ENCODE measurements around the gene SYT3.

SYT3 gene

GRCh38 chr19:50664204-50664603 lies 24.5 kb upstream of the SYT3 start:
- H3K27me3 ChIP-seq (replicated peaks; ENCODE audit: control insufficient read depth, insufficient read depth, low read length): no peaks in the 10 kb centered on the region; the same call in 1 of the 2 replicates
- no peak for TF ChIP-seq CTCF (IDR thresholded peaks at IDR 0.05; ENCODE audit: insufficient read depth, low read length, poor library complexity, severe bottlenecking)

GRCh38 chr19:50663482-50663790 lies 23.8 kb upstream of the SYT3 start:
- no peak overlapping the region for H3K4me3 ChIP-seq (replicated peaks; ENCODE audit: low read depth, low read length)
- TF ChIP-seq CTCF (IDR thresholded peaks at IDR 0.05; ENCODE audit: insufficient read depth, low read length, poor library complexity, severe bottlenecking): no peak
- DNase-seq (ENCODE audit: extremely low read depth, insufficient read length): no peak
- peaks cover 2% of the 10 kb centered on the region for H3K27me3 ChIP-seq (replicated peaks; ENCODE audit: control insufficient read depth, insufficient read depth, low read length)
- no peaks in the 10 kb centered on the region for H3K36me3 ChIP-seq (ENCODE audit: control insufficient read depth, insufficient read depth, low read length)

More at GRCh38 chr19:50664204-50664603, 24.5 kb upstream of the SYT3 start:
- H3K36me3 ChIP-seq (ENCODE audit: control insufficient read depth, insufficient read depth, low read length): no peaks in the 10 kb centered on the region
- DNase-seq (ENCODE audit: extremely low read depth, insufficient read length): no peak
- no peak overlapping the region for H3K4me3 ChIP-seq (replicated peaks; ENCODE audit: low read depth, low read length)

GRCh38 chr19:50662651-50663481 lies 23.2 kb upstream of the SYT3 start:
- Histone ChIP-seq H3K36me3 (ENCODE audit: control insufficient read depth, insufficient read depth, low read length) (no peaks in the 10 kb centered on the region), H3K27me3 (replicated peaks; ENCODE audit: control insufficient read depth, insufficient read depth, low read length) (peaks cover 2% of the 10 kb centered on the region), H3K4me3 (replicated peaks; ENCODE audit: low read depth, low read length) (no peak overlapping the region)
- DNase-seq (ENCODE audit: extremely low read depth, insufficient read length): no peak
- no peak for TF ChIP-seq CTCF (IDR thresholded peaks at IDR 0.05; ENCODE audit: insufficient read depth, low read length, poor library complexity, severe bottlenecking)

- no peaks in the 10 kb centered on the region for H3K36me3 ChIP-seq (ENCODE audit: control insufficient read depth, insufficient read depth, low read length)
- TF ChIP-seq CTCF (IDR thresholded peaks at IDR 0.05; ENCODE audit: insufficient read depth, low read length, poor library complexity, severe bottlenecking): no peak
- DNase-seq (ENCODE audit: extremely low read depth, insufficient read length): no peak
- H3K4me3 ChIP-seq (replicated peaks; ENCODE audit: low read depth, low read length): no peak overlapping the region
- peaks cover 2% of the 10 kb centered on the region for H3K27me3 ChIP-seq (replicated peaks; ENCODE audit: control insufficient read depth, insufficient read depth, low read length)
Observed at GRCh38 chr19:50661766-50662650, 22.3 kb upstream of the SYT3 start.

- no peak for DNase-seq (ENCODE audit: extremely low read depth, insufficient read length)
- no peaks in the 10 kb centered on the region for H3K36me3 ChIP-seq (ENCODE audit: control insufficient read depth, insufficient read depth, low read length)
- H3K4me3 ChIP-seq (replicated peaks; ENCODE audit: low read depth, low read length): no peak overlapping the region
- TF ChIP-seq CTCF (IDR thresholded peaks at IDR 0.05; ENCODE audit: insufficient read depth, low read length, poor library complexity, severe bottlenecking): no peak
- H3K27me3 ChIP-seq (replicated peaks; ENCODE audit: control insufficient read depth, insufficient read depth, low read length): peaks cover 2% of the 10 kb centered on the region
Observed at GRCh38 chr19:50661023-50661422, 21.3 kb upstream of the SYT3 start.

All from GM06990 (cell line).